Measurements from ENCODE around the gene PLA2G4C. TPM values are rescaled to one million over a fixed set of nuclear protein-coding genes. Genes with fewer than 3 reads are reported as not detected.

PLA2G4C gene
- total RNA-seq, 1 donor = 6.3 TPM

DNA sequence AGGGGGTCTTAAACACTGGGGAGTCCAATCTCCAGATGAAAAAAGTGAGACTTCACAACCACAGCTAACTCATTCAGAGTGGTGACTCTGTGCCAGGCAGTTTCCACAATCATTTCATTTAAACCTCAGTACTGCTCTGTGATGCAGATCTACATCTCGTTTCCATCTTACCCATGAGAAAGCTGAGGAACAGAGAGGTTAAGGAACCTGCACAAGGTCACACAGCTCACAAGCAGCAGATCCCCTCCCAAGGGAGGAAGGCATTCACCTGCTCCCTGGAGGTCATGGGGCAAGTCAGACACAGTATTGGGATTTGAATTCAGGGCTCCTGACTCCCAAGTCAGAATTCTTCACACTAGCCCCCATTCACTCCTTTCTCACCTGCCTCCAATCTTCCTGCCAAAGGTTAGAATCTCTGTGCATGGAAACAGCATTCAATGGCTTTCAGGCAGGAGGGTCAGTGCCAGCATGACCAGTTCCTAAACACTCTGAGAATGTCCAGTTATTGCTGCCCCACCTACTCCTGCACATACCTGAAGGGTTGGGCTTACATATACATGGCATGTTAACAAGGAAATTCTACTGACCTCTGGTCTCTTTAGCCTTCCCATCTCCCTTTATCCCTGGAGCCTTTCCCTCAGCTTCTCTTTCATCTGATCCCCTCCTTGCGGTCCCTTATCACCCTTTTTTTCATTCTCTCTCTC is 68.6 kb downstream of the PLA2G4C start:
- DNase-seq (ENCODE audit: low read depth) = no peak
- TF ChIP-seq, protein P1, sequence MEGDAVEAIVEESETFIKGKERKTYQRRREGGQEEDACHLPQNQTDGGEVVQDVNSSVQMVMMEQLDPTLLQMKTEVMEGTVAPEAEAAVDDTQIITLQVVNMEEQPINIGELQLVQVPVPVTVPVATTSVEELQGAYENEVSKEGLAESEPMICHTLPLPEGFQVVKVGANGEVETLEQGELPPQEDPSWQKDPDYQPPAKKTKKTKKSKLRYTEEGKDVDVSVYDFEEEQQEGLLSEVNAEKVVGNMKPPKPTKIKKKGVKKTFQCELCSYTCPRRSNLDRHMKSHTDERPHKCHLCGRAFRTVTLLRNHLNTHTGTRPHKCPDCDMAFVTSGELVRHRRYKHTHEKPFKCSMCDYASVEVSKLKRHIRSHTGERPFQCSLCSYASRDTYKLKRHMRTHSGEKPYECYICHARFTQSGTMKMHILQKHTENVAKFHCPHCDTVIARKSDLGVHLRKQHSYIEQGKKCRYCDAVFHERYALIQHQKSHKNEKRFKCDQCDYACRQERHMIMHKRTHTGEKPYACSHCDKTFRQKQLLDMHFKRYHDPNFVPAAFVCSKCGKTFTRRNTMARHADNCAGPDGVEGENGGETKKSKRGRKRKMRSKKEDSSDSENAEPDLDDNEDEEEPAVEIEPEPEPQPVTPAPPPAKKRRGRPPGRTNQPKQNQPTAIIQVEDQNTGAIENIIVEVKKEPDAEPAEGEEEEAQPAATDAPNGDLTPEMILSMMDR (IDR thresholded peaks at IDR 0.05; ENCODE audit: insufficient read depth, low read length) = no peak

DNA sequence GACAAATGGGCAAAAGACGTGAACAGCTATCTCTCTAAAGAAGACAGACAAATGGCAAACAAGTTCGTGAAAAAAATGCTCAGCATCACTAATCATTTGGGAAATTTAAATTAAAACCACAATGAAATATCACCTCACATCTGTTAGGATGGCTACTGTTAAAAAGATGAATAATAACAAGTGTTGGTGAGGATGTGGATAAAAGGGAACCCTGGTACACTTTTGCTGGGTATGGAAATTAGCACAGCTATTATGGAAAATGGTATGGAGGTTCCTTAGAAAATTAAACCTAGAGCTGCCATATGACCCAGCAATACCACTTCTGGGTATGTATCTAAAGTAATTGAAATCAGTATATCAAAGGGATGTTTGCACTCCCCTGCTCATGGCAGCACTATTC is 73.9 kb downstream of the PLA2G4C start:
- TF ChIP-seq, protein P1 (IDR thresholded peaks at IDR 0.05; ENCODE audit: insufficient read depth, low read length) = no peak
- H3K4me3 ChIP-seq (ENCODE audit: low read depth, low read length) = no peak overlapping the region
- no peak for DNase-seq (ENCODE audit: low read depth)

More for the DNA sequence above, 68.6 kb downstream of the PLA2G4C start:
- H3K4me3 ChIP-seq (ENCODE audit: low read depth, low read length) = no peak overlapping the region

DNA sequence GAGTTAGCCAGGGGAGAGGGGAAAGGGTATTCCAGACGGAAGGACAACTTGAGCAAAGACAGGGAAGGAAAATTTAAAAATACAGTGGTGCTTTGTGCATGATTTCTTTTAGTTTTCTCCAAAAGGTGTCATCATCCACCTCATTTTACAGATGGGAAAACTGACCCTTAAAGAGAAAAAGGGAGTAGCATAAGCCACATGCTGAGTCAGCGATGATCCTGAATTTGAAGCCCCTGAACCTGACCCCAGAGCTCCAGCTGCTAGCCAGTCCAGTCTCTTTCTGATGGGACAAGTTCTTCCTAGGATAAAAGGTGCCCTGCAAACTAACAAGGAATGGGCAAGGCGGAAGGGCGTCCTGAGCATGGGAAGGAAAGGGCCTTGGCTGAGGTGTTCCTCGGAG is 77.0 kb downstream of the PLA2G4C start:
- TF ChIP-seq, protein P1 (IDR thresholded peaks at IDR 0.05; ENCODE audit: insufficient read depth, low read length) = no peak
- no peak for DNase-seq (ENCODE audit: low read depth)
- no peak overlapping the region for H3K4me3 ChIP-seq (ENCODE audit: low read depth, low read length)

DNA sequence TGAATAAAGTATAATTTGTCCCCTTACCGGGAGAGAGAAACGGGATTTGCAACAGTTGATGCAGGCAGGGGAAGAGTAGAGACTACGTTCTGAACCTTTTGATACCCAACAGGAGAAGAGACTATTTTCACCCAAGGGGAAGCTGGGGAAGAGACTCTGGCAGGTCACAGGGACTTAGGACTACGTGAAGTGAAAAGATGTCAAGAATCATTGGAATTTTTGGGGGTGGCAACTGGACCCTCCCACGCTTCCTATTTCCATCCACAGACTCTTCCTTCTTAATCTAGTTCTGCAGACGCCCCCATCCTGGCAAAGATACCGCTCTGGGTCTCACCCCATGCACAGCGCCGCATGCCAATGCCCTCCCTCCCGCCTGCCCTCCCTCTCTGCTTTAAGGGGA is 80.5 kb downstream of the PLA2G4C start:
- TF ChIP-seq, protein P1 (IDR thresholded peaks at IDR 0.05; ENCODE audit: insufficient read depth, low read length) = no peak
- DNase-seq (ENCODE audit: low read depth) = no peak
- no peak overlapping the region for H3K4me3 ChIP-seq (ENCODE audit: low read depth, low read length)

DNA sequence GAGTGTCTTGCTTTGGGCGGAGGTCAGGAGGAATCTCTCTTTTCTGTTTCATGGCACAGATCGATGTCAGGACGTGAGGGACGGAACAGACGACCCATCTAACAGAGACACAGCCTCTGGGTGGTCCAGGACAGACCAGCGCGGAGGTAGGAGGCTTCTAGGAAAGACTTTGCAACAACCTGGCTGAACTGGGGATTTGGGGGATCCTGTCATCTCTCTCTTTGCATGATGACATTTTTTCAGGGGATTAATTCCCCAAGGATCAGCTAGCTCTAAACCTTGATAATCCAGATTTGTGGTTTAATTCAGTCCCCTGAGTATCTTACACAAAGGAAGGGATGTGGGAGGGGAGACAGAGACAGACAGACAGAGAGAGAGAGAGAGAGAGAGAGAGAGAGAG is 81.2 kb downstream of the PLA2G4C start:
- TF ChIP-seq, protein P1 (IDR thresholded peaks at IDR 0.05; ENCODE audit: insufficient read depth, low read length) = no peak
- no peak for DNase-seq (ENCODE audit: low read depth)
- H3K4me3 ChIP-seq (ENCODE audit: low read depth, low read length) = no peak overlapping the region

DNA sequence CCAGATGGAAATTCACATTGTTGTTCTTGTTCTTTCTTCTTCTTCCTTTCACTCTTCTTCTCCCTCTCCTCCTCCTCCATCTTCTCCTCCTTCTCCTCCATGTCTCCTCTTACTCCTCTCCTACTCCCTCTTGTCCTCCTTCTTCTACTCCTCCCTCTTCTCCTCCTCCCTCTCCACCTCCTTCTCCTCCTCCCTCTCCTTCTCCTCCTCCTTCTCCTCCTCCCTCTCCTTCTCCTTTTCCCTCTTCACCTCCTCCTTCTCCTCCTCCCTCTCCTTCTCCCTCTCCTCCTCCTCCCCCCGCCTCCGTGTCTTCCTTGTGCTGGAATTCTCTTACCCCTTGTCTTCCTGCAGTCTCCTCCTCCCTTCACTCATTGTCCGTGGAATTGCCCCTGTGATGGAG is 85.1 kb downstream of the PLA2G4C start:
- TF ChIP-seq, protein P1 (IDR thresholded peaks at IDR 0.05; ENCODE audit: insufficient read depth, low read length) = no peak
- no peak overlapping the region for H3K4me3 ChIP-seq (ENCODE audit: low read depth, low read length)
- DNase-seq (ENCODE audit: low read depth) = no peak

DNA sequence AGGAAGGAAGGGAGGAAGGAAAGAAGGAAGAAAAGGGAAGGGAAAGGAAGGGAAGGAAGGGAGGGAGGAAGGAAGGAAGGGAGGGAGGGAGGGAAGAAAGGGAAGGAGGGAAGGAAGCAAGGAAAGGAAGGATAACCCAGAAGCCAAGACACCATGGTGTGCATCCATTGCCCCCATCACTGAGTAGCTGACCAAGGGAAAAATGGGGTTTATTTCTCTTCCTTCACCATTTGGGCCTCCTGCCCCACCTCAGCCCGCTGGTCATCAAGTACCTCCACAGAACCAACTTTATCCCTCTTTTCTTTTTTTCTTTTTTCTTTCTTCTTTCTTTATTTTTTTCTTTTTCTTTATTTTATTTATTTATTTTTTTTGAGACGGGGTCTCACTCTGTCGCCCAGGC is 87.1 kb downstream of the PLA2G4C start:
- DNase-seq (ENCODE audit: low read depth) = no peak
- TF ChIP-seq, protein P1 (IDR thresholded peaks at IDR 0.05; ENCODE audit: insufficient read depth, low read length) = no peak
- H3K4me3 ChIP-seq (ENCODE audit: low read depth, low read length) = no peak overlapping the region
